Measurements from ENCODE around the gene GNG7. TPM values are rescaled to one million over a fixed set of nuclear protein-coding genes. Genes with fewer than 3 reads are reported as not detected.
"Not testable (repeated sequence)": the region's sequence is repeated elsewhere in the genome, so short reads cannot be mapped to it uniquely, and the experiment has no call there.

Gene GNG7
- total RNA-seq, 2 donors from 2014 or later = 5.7 to 12.9 TPM

DNA sequence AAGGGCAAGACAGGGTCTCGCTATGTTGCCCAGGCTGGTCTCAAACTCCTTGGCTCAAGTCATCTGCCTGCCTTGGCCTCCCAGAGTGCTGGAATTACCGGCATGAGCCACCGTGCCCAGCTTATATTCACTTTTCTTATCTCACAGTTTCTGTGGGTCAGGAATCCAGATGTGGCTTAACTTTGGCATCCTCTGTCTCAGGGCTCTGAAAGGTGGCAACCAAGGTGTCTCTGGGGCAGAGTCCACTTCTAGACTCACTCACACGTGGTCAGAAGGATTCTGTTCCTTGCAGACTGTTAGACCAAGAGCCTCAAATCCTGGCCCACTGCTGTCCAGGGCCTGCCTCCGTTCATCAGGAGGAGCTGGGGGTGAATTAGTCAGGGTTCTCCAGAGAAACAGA, 238.1 kb downstream of the GNG7 start:
- TF ChIP-seq, protein P1, sequence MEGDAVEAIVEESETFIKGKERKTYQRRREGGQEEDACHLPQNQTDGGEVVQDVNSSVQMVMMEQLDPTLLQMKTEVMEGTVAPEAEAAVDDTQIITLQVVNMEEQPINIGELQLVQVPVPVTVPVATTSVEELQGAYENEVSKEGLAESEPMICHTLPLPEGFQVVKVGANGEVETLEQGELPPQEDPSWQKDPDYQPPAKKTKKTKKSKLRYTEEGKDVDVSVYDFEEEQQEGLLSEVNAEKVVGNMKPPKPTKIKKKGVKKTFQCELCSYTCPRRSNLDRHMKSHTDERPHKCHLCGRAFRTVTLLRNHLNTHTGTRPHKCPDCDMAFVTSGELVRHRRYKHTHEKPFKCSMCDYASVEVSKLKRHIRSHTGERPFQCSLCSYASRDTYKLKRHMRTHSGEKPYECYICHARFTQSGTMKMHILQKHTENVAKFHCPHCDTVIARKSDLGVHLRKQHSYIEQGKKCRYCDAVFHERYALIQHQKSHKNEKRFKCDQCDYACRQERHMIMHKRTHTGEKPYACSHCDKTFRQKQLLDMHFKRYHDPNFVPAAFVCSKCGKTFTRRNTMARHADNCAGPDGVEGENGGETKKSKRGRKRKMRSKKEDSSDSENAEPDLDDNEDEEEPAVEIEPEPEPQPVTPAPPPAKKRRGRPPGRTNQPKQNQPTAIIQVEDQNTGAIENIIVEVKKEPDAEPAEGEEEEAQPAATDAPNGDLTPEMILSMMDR (IDR thresholded peaks at IDR 0.05) = no peak
- TF ChIP-seq POLR2A (IDR thresholded peaks at IDR 0.05) = no peak
- H3K9me3 ChIP-seq = no peaks in the 10 kb centered on the region
- H3K27me3 ChIP-seq = no peaks in the 10 kb centered on the region
- H3K4me1 ChIP-seq = peaks cover 16% of the 10 kb centered on the region
- H3K27ac ChIP-seq = no peak overlapping the region
- intact Hi-C loops (cut with DNase I) = no loop called here
- H3K36me3 ChIP-seq (replicated peaks in 1 of 2; ENCODE audit: insufficient read depth in 1 of 2, low read depth in 2 of 2) = no peaks in the 10 kb centered on the region
- WGBS, 2 donors = 55 to 56% methylated on average over 5 of the region's 5 CpGs
- ATAC-seq = no peak
- DNase-seq = no peak
- no peak overlapping the region for H3K4me3 ChIP-seq

DNA sequence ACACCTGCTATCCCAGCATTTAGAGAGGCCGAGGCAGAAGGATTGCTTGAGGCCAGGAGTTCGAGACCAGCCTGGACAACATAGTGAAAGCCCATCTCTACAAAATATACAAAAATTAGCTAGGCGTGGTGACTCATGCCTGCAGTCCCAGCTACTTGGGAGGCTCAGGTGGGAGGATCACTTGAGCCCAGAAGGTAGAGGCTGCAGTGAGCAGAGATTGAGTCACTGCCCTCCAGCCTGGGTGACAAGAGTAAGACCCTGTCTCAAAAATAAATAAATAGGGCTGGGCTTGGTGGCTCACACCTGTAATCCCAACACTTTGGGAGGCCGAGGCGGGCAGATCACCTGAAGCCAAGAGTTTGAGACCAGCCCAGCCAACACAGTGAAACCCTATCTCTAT, 238.8 kb downstream of the GNG7 start:
- WGBS, 2 donors = 84 to 95% methylated on average over 5 of the region's 5 CpGs
- ATAC-seq; DNase-seq; H3K27me3 ChIP-seq; H3K4me3 ChIP-seq; H3K36me3 ChIP-seq (replicated peaks in 1 of 2; ENCODE audit: insufficient read depth in 1 of 2, low read depth in 2 of 2); H3K9me3 ChIP-seq; intact Hi-C loops (cut with DNase I): not testable (repeated sequence)
- H3K4me1 ChIP-seq = peaks cover 16% of the 10 kb centered on the region
- H3K27ac ChIP-seq = peak overlapping the region in 1 of 4 donors; percentile 32

DNA sequence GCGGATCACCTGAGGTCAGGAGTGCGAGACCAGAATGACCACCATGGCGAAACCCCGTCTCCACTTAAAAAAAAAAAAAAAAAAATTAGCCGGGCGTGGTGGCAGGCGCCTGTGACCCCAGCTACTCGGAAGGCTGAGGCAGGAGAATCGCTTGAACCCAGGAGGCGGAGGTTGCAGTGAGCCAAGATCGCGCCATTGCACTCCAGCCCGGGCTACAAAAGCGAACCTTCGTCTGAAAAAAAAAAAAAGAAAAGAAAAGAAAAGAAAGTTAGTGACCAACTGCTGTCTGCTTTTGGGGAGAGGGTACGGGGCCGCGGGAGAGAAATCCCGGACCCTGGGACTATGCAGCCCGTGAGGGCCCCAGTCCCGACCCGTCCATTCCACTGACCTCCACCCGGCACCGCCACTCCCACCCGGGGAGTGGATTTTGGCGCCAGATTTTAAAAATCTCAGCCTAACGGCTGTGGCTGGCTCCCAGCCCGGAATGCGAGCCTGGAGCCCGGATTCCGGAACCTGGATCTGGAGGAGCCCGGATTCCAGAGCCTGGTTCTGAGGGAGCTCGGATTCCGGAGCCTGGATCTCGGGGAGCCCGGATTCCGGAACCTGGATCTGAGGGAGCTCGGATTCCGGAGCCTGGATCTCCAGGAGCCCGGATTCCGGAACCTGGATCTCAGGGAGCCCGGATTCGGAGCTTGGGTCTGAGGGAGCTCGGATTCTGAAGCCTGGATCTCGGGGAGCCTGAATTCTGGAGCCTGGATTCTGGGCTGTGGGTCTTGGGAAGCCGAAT, 239.7 kb downstream of the GNG7 start:
- Histone ChIP-seq H3K27ac (peak overlapping the region in 2 of 4 donors; percentile 32 to 37), H3K4me3 (no peak overlapping the region), H3K4me1 (peaks cover 16% of the 10 kb centered on the region), H3K36me3 (replicated peaks in 1 of 2; ENCODE audit: insufficient read depth in 1 of 2, low read depth in 2 of 2) (no peaks in the 10 kb centered on the region), H3K9me3 (no peaks in the 10 kb centered on the region), H3K27me3 (no peaks in the 10 kb centered on the region)
- ATAC-seq = peak; percentile 90
- peak; percentile 86 to 90 (median 88) for DNase-seq
- TF ChIP-seq, protein P1 (IDR thresholded peaks at IDR 0.05) = peak in 1 of 7 experiments; percentile 10
- no peak for TF ChIP-seq POLR2A (IDR thresholded peaks at IDR 0.05)
- intact Hi-C loops (cut with DNase I) = no loop called here
- 4 to 17% methylated on average over 30 to 46 of the region's 46 CpGs for WGBS, 2 donors

DNA sequence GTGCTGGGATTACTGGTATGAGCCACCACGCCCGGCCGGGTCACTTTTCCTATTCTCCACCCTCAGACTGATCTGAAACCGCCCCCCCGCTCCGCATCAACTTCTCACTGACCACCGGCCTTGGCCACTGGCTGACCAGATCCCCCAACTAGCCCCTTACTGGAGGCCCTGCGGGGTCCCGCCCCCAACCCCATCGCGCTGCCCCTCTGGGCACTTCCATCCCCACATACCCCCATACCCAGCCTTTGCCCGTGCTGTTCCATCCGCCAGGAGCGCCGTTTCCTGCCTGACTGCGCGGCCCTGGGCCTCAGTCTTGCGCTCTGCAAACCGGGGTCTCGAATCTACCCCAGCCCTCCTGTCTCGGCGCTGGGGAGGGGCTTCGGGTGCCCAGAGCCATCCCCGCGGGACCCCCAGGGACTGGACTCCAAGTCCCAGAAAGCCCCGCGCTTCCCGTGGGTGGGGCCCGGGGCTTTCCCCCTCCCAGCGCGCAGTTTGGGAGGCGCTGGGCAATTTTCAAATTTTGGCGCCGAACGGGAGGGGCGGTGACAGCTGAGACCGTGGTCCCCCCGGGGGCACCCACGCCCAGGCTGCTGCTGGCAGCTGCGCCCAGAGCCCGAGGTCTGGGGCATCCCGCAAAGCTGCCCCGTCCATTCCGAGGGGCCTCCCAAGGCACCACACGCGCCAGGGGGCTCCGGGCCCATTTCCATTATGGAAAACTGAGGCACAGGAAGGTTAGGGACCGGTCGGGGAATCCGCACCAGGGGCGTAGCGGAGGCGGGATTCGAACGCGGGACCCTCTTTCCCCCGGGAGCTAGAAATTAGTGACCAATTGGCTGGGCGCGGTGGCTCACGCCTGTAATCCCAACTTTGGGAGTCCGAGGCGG, 240.5 kb downstream of the GNG7 start:
- Histone ChIP-seq H3K27ac (peak overlapping the region in 1 of 4 donors; percentile 37), H3K9me3 (no peaks in the 10 kb centered on the region), H3K36me3 (replicated peaks in 1 of 2; ENCODE audit: insufficient read depth in 1 of 2, low read depth in 2 of 2) (no peaks in the 10 kb centered on the region), H3K4me3 (peak overlapping the region in 1 of 2 donors; percentile 52), H3K27me3 (no peaks in the 10 kb centered on the region), H3K4me1 (peaks cover 20% of the 10 kb centered on the region)
- TF ChIP-seq POLR2A (IDR thresholded peaks at IDR 0.05) = no peak
- TF ChIP-seq, protein P1 (IDR thresholded peaks at IDR 0.05) = peak in 2 of 7 experiments; percentile 22 to 34
- peak; percentile 26 for ATAC-seq
- peak; percentile 14 to 39 (median 34) for DNase-seq
- intact Hi-C loops (cut with DNase I) = no loop called here
- WGBS, 2 donors = 3 to 20% methylated on average over 9 to 62 of the region's 62 CpGs

Small RNA genes within 50 kb of the gene (microRNA-seq; reads per million reads assigned to microRNA genes)
- 0 to 0.45 reads per million in 2 donors for gene MIR7850 (ENCODE audit: borderline number of aligned reads in 2 of 2, borderline replicate concordance in 2 of 2)

Small RNA genes within 50 kb of the gene (small RNA-seq; reads per million reads assigned to genes)
- gene MIR7850 = not detected
- gene RN7SL121P = not detected
- not detected for gene RNU6-993P

Other genes with a start within 250 kb of the GNG7 start
- 10 to 100 TPM; 11.7 to 30.0 TPM for gene LMNB2, start 245.7 kb downstream of the GNG7 start, total RNA-seq
- gene GADD45B, start 226.6 kb downstream of the GNG7 start, total RNA-seq = 10 to 100 TPM; 68.0 to 84.7 TPM
- 1 to 10 TPM in 1 of 2 donors, under 1 TPM in 1; 0.78 to 4.9 TPM for gene DIRAS1, start 18.7 kb upstream of the GNG7 start, total RNA-seq
- 10 to 100 TPM; 36.1 to 48.8 TPM for gene SLC39A3, start 37.3 kb upstream of the GNG7 start, total RNA-seq
- 10 to 100 TPM; 24.6 to 41.5 TPM for gene SGTA, start 80.6 kb upstream of the GNG7 start, total RNA-seq
- gene THOP1, start 82.8 kb upstream of the GNG7 start, total RNA-seq = 10 to 100 TPM; 17.5 to 19.7 TPM
- 1 to 10 TPM; 3.6 to 4.4 TPM for gene ZNF554, start 117.2 kb upstream of the GNG7 start, total RNA-seq
- 1 to 10 TPM; 2.3 to 4.6 TPM for gene ZNF555, start 138.8 kb upstream of the GNG7 start, total RNA-seq
- gene ZNF556, start 164.6 kb upstream of the GNG7 start, total RNA-seq = not detected
- gene ZNF57, start 198.2 kb upstream of the GNG7 start, total RNA-seq = 1 to 10 TPM in 1 of 2 donors, under 1 TPM in 1; 0.33 to 2.3 TPM
- gene ZNF77, start 242.3 kb upstream of the GNG7 start, total RNA-seq = 1 to 10 TPM; 3.3 to 6.2 TPM